Eye (tissue), 1 donor: Measurements from ENCODE around the gene VSIG2.
A peak's percentile ranks its signal among the peaks of the same experiment; 100 is the strongest.
"Not testable (repeated sequence)": the region's sequence is repeated elsewhere in the genome, so short reads cannot be mapped to it uniquely, and the experiment has no call there.

Experiments
- DNase-seq: peaks from one replicate; pipeline ENCODE4 v3.0.0-alpha.2; 2015

The VSIG2 gene, protein sequence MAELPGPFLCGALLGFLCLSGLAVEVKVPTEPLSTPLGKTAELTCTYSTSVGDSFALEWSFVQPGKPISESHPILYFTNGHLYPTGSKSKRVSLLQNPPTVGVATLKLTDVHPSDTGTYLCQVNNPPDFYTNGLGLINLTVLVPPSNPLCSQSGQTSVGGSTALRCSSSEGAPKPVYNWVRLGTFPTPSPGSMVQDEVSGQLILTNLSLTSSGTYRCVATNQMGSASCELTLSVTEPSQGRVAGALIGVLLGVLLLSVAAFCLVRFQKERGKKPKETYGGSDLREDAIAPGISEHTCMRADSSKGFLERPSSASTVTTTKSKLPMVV

DNA sequence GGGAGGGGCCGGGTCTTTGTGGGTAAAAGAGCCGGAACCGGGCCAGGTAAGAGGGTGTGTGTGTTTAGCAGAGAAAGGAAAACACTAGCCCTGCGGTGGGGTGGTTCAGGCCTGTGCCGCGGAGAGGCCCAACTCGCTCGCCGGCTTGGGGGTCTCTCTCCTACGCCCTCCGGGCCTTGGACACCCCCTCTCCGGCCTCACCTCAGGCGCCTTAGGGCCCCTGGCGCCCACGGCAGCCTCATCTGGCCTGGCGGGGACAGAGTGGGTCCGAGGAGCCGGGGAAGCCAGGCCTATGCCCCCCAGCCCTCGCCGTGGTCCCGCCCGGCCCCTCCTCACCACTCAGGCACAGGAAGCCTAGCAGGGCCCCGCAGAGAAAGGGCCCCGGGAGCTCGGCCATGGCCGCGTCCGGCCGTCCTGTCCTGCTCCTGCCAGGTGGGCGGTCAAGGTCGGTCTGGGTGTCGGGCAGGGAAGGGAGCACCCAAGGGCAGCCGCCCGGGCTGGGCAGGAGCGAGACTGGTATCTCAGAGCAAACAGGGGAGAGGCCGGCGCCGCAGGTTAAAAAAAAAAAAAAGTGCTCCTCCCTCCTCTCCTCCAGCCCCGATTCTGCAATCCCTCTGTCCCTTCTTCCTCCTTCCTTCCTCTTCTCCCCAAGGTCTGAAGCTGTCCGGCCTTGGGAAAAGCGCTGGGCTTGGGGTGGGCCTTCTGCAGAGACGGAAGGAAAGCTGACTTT is at the start of gene VSIG2:
TSS of gene VSIG2 (minus strand) at position 515 of the 730 bp plus-strand sequence. CDS start at position 397, 118 bp downstream.
- DNase-seq: no peak

DNA sequence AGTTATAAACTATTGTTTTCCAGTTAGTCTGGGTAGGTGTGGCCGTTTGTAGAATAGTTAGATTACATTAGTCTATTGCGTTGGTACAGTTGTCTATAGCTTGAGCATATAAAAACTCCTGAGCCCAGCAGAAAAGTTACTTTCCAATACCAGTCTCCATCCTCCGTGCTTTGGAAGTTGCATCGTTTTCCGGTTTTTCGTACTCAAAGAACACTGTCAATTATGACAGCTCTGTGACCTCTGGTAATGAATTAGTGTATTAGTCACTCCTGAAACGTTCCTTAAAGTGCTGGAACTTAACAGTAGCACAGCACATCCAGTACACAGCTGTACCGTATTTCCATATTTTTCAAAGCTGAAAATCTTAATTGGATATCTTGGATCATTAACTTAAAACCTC is 49.0 kb upstream of the VSIG2 start:
- no peak for DNase-seq

DNA sequence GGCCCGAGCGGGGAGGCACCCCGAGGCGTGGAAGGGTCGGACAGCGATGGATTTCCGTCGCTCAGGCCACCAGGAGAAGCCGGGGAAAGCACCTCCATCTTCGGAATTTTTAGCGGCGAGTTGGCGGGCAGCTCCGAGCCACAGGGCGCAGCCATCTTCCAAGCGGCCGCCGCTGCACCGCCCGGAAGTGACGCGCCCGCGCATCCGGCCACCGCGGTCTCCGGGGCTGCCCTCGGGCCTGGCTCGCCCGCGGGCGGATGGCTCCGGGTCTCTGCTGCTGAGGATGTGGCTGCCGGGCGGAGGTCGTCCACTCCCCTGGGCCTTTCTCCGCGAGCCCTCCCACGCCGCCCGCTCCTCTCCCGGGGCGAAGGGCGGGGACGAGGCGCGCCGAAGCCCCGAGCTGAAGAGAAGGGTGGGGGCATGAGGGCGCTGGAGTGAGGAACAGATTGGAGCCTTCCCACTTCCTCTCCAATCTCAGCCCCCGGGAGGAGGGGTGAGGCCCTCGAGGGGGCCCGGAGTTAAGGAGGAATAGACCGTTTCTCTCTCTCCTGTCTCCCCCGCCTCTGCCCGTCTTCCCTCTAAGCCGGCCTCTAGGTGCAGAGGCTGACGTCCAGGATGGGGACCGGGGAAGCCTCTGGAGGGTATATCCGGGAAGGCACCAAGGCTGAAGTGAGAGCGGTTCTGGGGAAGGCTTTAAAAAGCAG is 48.3 kb upstream of the VSIG2 start, which contains the start of gene MSANTD2:
TSS of gene MSANTD2 (minus strand) at position 181 of the 704 bp plus-strand sequence. CDS start at position 155, 26 bp downstream.
- DNase-seq: peak; percentile 97

DNA sequence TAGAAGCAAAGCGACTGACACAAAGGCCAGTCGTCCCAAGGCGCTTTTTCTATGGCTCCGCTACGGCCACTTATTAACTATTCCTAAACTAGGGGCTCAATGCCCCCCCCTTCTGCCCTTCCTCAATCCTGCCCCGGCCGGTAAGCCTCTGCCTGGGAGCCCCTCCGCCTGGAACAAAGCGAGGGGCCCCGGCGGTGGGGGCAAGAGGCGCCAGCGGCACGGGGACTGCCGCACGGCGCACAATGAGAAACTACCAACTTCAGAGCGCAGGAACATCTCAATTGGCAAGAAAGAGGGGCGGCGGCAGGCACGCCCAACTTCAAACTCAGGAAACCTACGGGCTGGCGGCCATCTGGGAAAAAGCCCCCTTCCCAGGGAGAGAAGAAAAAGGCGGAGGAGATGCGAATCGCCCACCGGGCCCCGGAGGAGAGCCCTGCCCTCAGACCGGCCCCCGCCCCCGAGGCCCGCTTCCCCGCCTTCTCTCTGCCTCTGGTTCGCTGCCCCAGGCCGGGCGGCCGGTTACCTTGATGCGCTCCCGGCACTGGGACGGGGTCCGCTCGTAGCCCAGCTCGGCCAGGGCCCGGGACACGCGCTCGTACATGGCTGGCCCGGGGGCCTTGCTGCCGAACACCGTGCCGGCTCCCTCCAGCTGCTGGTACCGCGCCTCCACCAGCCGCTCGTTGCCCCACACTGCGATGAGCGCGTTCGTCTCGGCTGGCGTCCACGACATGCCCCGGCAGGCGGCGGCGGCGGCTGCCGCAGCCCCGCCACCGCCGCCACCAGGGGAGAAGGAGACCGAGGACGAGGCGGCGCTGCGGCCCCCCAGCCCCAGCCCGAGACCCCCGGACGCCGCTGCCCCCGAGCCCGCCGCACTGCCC is 47.5 kb upstream of the VSIG2 start:
- peak; percentile 80 for DNase-seq

DNA sequence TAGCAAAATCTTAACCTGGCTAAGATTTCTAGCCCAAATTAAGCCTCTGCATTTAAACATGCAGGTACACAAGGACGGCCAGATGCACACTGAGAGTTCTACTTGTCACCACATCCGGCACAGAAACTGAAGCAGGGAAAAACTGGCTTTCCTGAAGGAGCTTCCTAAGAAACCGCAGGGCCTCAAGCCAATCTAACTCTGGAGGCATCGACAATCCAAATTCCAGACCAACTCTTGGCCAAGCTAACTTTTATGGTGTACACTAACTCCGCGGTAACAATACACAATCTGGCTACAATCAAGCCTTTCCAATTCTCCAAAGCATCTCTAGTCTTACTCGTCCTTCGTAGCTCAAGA is 46.9 kb upstream of the VSIG2 start:
- DNase-seq: peak; percentile 76

DNA sequence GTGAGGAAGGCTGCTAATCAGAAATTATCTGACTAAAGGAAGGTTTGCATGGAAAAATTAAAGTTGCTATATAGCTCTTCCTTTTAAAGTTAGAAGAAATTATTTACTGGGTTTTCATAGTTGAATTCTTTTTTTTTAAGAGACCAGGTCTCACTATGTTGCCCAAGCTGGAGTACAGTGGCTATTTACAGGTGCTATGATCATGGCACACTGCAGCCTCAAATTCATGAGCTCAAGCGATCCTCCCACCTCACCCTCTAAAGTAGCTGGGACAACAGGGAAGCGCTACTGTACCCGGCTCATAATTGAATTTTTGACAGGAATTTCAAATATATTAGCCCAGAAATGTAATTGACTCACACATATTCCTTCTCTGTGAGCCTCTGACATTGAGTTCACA is 44.3 kb upstream of the VSIG2 start:
- no peak for DNase-seq

DNA sequence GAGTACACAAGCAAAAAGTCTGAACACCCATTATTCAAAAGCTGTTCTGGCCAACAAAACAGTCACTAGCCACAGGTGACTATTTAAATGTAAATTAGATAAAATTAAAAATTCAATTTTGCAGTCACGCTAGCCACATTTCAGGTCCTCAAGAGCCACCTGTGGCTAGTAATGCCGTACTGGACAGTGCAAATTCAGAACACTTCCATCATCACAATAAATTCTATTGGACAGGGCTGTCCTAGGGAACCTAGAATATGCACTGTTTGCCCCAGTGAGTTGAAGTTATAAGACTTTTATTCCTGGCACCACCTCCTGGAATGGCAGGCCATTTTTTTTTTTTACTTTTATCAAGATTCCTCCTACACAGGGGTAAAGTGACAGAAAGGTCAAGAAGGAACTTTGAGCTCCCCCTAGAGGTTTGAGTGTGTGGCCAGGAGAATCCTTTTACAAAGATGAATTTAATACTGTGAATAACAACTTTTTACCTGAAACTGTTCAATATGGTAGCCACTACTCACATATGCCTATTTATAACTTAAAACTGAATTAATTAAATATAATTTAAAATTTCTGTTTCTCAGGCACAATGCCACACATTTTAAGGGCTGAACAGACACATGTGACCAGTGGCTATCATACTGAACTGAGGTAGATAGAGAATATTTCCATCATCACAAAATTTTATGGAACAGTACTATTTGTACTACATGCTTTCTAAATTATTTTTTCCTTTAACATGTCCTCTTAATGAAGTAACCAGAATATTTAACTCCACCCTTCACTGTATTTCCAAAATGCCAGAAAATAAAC is 41.6 kb upstream of the VSIG2 start:
- DNase-seq: peak; percentile 63

DNA sequence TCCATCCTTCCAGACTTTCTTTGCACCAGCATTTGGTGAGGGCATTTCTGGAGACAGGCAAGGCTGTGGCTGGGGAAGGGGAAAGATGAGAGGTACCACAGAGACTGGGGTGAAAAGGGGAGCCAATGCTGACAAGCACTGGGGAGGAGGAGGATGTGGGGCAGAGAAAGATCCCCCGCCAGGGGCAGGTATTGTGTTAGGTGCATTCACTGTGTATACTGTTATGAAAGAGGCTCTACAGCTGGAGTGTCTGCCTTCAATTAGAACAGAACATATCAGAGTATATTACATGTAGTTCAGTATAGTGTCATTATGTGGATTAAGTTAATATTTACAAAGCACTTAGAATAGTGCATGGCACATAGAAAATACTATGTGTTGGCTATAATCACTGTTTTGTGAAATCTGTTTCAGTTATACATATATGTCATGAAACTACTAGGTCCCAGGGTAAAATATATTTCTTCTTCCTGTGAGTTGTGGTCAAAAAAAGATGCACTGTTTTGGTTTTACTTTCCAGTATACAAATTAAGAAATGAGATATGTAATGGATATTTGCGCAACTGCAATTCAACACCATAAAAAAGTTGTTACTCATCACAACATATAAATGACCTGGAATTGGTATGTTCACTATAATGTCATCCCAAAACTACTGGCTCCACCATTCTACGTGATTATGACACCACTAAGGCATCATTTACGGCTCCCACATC is 39.7 kb upstream of the VSIG2 start:
- DNase-seq: no peak

DNA sequence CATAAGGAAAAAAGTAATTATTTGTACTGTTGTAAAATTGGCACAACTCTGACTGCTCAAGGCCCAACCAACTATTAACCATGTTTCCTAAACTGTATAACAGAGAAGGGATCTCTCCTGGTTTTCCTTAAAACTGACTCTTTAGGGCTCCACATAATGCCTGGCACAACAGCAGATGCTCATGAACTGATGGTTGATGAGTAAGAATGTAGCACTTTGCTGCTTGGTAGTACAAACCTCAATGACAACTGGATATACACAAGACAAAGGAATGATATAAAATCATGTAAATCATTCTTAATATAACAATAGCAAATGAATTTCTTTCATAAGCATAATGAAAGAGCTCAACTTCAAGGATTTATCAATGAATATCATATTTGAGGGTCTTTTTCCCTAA is 36.5 kb upstream of the VSIG2 start:
- DNase-seq: no peak

DNA sequence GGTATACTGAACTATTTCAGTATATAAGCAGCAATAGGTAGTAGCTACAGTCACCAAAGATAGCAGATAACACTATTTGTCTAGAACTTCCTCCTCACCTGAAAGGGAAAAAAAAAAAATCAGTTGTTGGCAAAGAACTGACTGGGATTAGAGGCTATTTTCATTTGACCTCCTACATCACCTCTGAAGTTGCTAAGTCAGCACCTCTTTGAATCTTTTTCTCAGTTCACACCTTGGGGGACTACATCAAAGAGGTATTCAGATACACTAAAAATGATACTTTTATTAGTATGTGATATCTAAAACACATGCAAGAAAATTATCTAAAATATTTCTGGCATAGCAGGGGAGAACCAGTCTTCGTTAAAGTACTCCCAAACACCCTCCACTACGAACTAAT is 32.0 kb upstream of the VSIG2 start:
- DNase-seq: no peak

DNA sequence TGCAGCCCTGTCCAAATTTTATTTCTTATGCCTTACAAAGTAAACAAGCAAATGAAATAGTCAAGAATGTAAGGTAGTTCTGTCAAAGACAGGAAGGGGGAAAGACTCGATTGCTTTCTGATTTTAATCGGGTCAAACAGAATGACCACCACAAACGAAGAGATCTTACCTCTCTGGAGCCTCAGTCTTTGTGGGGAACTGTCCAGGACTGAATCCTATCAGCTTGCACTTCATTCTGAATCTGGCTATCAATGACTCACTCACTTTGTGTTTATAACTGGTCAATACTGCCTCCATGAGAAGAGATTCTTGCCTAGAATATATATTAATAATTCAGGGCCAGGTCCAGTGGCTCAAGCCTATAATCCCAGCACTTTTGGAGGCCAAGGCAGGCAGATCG is 30.9 kb upstream of the VSIG2 start:
- no peak for DNase-seq

DNA sequence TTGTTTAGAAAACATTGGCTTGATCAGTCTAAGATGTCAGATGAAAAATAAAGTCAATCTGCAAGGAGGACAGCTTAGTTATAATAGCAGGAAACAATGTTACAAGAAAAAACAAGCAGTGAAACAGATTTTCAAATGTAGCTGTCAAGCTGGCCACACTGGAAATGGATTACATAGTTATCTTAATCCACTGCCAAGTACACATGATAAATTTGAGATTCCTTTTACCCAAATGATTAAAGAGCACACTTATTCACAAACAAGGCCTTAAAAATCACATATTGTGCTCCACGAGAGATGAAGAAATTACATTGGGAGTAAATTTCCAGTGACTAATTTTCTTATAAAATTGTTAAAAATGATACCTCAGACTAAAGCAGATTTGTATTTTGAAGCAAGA is 27.5 kb upstream of the VSIG2 start:
- no peak for DNase-seq

DNA sequence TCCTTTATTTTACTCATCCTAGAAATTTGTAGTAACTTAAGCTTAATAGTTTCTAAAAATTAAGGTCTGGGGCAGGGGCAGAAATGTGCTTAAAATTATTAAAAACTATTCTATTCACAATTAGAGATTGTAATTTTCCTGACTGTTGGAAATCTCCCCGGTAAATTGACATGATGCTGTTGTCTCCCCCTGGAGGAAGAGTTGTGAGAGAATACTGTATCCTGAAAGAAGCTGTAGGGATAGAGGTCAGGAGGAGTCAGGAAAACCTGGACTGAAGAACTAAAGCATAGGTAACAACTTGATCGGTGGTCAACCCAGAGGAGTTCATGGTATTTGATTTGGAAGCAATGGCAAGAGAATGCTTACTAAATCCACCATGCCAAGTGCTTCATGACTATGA is 26.2 kb upstream of the VSIG2 start:
- no peak for DNase-seq

DNA sequence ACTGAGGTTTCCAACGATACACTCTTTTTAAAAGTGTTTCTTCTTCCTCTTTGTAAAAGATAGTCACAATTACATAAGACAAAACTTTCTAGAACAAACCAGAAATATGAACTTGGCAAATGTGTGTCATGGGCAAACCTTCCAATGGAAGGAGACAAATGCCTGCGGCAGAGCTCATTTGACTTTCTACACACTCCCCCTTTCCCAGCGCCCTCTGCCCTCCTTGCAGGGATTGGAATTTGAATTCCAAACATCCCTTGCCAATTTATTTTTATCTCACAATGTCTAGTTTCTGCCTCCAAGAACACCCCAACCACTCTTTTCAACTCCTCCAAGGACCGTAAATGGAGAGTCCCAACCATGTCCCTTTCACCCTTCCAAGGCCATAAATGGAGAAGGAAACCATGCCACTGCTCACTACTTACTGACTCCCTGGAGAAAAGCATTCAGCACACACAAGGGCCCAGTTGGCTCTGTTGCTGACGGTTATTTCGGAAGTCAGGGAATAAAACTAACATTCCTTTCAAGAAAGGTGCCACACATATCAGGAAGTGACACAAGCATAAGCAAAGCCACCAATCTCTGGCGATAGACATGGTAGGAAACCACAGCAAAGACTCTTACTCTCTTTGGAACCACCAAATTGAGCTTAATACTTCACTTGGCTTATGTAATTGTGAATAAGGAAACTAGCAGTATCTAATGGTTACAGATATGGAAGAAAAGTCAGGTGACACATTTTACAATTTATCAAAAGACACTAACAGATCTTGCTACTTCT is 25.0 kb upstream of the VSIG2 start:
- DNase-seq: no peak

DNA sequence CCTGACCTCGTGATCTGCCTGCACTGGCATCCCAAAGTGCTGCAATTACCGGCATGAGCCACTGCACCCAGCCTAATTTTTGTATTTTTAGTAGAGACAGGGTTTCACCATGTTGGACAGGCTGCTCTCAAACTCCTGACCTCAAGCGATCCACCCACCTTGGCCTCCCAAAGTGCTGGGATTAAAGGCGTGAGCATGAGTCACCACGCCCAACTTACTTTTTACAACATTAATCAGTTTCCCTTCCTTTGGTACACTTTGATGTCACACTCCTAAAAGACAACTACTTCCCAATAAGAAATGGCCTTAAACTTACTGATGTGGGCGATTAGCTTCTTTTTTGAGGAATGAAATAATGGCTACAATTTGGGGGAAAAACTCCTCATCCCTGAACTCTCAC is 18.9 kb upstream of the VSIG2 start:
- not testable (repeated sequence) for DNase-seq

DNA sequence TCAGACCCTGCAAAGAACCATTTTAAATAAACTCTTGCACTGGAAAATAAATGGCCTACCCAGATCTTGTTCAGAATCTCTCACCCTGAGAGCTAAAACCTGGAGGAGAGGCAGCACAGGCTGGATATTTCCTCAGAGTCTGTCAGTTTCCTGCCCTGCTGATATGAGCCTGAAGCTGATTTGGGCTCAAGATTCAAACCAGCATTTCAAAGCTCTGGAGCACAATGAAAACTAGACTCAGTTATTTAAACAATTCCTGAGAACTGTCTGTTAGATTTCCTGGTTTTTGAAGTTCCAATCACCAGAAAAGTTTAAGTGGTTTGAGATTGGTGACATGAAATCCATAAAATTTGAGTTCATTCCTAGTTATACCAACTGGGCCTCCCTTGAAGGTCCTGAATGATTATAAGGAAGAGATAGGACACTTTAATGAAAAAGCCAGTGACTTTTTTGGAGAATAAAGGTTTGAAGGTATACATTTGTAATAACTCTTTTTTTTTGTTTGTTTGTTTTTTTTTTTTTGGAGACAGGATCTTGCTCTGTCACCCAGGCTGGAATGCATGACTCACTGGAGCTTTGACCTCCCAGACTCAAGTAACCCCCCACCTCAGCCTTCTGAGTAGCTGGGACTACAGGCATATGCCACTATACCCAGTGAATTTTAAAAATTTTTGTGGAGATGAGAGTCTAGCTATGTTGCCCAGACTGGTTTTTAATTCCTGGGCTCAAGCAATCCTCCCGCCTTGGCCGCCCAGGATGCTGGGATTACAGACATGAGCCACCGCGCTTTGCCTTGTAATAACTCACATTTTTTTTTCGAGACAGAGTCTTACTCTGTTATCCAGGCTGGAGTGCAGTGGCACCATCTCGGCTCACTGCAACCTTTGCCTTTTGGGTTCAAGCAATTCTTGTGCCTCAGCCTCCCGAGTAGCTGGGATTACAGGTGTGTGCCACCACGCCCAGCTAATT is 18.0 kb upstream of the VSIG2 start:
- DNase-seq: no peak

DNA sequence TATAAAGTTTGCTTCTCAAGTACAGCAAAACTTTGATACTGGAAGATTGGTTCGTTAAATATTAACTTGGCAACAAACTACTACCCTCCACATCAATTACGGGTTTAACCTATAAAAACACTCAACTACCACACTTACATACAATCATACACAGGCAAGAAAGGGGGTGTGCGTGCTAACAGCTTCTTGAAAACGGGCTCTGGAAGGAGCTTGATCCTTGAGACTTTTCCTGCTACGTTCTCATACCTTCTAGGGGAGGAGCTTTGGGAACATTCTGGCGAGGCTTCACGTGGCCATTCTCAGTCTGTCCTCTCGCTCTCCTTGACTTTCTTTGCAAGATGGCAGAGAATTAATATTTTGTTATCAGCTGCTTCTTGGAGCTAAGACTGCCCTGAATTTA is 16.9 kb upstream of the VSIG2 start:
- no peak for DNase-seq

DNA sequence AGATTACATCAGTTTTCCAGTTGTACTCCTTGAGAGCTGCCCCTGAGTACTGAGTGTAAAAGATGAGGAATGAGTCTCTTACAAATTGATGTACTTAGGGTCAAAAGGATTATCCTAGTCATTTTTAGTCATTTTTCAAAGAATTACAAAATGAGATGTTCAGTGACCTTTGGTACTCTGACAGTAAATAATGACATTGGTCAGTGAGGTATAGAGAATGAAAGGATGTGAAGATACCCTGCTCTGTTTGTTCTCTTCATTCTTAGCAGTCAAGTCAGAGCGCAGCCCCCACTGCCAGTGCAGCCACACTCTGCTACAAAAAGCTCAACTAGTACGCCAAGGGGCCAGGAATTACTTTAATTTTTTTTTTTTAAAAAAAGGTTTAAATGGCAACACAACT is 14.1 kb upstream of the VSIG2 start:
- DNase-seq: no peak
